Central memory CD8-positive, alpha-beta T cell (primary cell): Measurements from ENCODE around the gene STIL.
A peak's percentile ranks its signal among the peaks of the same experiment; 100 is the strongest.
"Not testable (repeated sequence)": the region's sequence is repeated elsewhere in the genome, so short reads cannot be mapped to it uniquely, and the experiment has no call there.

Experiments
- ATAC-seq: fragments of 150-1000 bp; cut with Tn5 transposase; replicated peaks from 2 replicates; pipeline ENCODE4 v1.10.0; 2022; ENCODE audit warnings: mild to moderate bottlenecking, moderate FRiP score, moderate number of reproducible peaks; ENCODE audit not compliant: poor library complexity, severe bottlenecking; ENCODE audit errors: extremely low read depth
- DNase-seq, 2 donors: peaks; one replicate each; pipeline ENCODE4 v3.0.0; 2021; ENCODE audit warnings: low spot score in 2 of 2
- H3K27ac Mint-ChIP-seq: one replicate; pipeline ENCODE4 v1.8.0; 2022; ENCODE audit warnings: low read depth, mild to moderate bottlenecking, moderate library complexity, mixed read lengths
- H3K27me3 Mint-ChIP-seq: one replicate; pipeline ENCODE4 v1.8.0; 2022; ENCODE audit warnings: mixed read lengths
- H3K36me3 Mint-ChIP-seq: one replicate; pipeline ENCODE4 v1.8.0; 2022; ENCODE audit warnings: mild to moderate bottlenecking, moderate library complexity, mixed read lengths; ENCODE audit not compliant: insufficient read depth
- H3K4me1 Mint-ChIP-seq: one replicate; pipeline ENCODE4 v1.8.0; 2022; ENCODE audit warnings: mixed read lengths
- H3K4me3 Mint-ChIP-seq: one replicate; pipeline ENCODE4 v1.8.0; 2022; ENCODE audit warnings: mild to moderate bottlenecking, moderate library complexity, mixed read lengths
- H3K9me3 Mint-ChIP-seq: one replicate; pipeline ENCODE4 v1.8.0; 2022; ENCODE audit warnings: mixed read lengths

STIL gene

DNA sequence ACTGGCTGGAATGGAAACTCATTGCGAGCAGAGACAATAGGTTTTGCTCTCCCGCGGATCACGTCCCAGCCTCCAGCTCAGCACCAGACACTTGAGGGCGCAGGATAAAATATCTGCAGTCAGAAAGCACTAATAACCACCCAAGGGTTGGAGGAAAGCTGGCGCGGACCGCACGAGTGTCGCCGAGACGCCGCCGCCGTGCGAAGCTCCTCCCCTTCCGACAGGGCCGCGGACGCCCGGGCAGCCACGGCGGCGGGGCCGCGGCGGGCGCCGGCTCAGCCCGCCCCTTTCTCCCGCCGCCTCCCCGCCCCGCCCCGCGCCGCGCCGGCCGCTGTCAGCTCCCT, 19.6 kb upstream of the STIL start, which contains the start of gene CMPK1:
Gene CMPK1, plus strand, starts transcription at position 213 of the 344 bp plus-strand sequence. CDS start 156 bp downstream, outside the sequence.
- Mint-ChIP-seq H3K36me3 (peaks cover 6% of the 10 kb centered on the region), H3K27ac (no peak within 1 kb of the TSS), H3K9me3 (no peaks in the 10 kb centered on the region), H3K27me3 (no peaks in the 10 kb centered on the region), H3K4me1 (peaks cover 25% of the 10 kb centered on the region), H3K4me3 (no peak within 1 kb of the TSS)
- DNase-seq (peak; percentile 48 to 60), ATAC-seq (peak; percentile 77)

- Mint-ChIP-seq H3K36me3 (peaks cover 6% of the 10 kb centered on the region), H3K4me1 (peaks cover 19% of the 10 kb centered on the region), H3K27ac (no peak overlapping the region), H3K9me3 (no peaks in the 10 kb centered on the region), H3K27me3 (no peaks in the 10 kb centered on the region), H3K4me3 (no peak overlapping the region)
- DNase-seq (no peak), ATAC-seq (no peak)
These were observed 19.0 kb upstream of the STIL start for GRCh38 chr1:47332779-47333577.

GRCh38 chr1:47331875-47332274, 17.9 kb upstream of the STIL start:
- ATAC-seq (no peak), DNase-seq (no peak)
- no peaks in the 10 kb centered on the region for H3K9me3 Mint-ChIP-seq
- no peaks in the 10 kb centered on the region for H3K27me3 Mint-ChIP-seq
- no peak overlapping the region for H3K27ac Mint-ChIP-seq
- peaks cover 18% of the 10 kb centered on the region for H3K4me1 Mint-ChIP-seq
- peaks cover 6% of the 10 kb centered on the region for H3K36me3 Mint-ChIP-seq
- peak overlapping the region; percentile 39 for H3K4me3 Mint-ChIP-seq

DNA sequence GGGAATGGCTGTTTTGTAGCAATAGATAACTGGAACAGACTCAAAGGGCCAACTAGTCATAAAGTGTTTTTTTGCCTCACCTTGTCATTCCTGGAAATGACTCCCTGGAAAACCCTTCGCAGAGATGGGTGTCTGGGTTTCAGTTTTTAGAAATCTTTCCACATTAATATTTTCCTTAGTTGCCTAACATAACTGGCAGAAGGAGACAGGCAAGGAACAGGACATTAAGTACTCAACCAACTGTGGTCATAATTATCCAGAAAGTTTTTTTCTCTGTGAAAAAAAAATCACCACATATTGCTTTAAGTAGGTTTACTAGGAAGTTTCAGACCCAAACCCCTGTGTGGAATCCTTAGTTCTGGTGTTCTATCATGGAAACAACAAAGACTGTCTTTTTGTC, 16.3 kb upstream of the STIL start:
- Mint-ChIP-seq H3K27me3 (no peaks in the 10 kb centered on the region), H3K36me3 (peaks cover 4% of the 10 kb centered on the region), H3K27ac (no peak overlapping the region), H3K9me3 (no peaks in the 10 kb centered on the region), H3K4me1 (peaks cover 10% of the 10 kb centered on the region), H3K4me3 (no peak overlapping the region)
- DNase-seq, result no peak
- ATAC-seq, result no peak

DNA sequence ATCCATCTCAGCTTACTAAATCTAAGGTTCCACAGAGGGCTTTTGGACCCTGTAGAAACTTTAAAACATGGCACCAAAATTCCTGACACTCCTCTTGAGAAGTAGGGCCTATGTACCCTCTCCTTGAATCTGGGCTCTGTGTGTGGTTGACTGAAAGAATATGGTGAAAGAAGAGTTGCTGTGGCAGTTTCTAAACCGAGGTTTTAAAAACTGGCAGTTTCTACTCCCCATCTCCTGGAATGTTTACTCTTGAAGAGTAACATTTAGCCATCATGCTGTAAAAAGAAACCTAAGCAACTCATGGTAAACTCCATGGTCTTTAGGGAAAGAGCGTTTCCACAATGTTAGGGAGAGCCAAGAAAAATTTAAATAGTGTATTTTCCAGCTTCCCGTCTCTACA, 15.0 kb upstream of the STIL start:
- ATAC-seq, result no peak
- no peaks in the 10 kb centered on the region for H3K36me3 Mint-ChIP-seq
- no peak for DNase-seq
- H3K27ac Mint-ChIP-seq, result no peak overlapping the region
- H3K4me1 Mint-ChIP-seq, result no peaks in the 10 kb centered on the region
- no peak overlapping the region for H3K4me3 Mint-ChIP-seq
- no peaks in the 10 kb centered on the region for H3K9me3 Mint-ChIP-seq
- no peaks in the 10 kb centered on the region for H3K27me3 Mint-ChIP-seq

GRCh38 chr1:47326271-47326670, 12.3 kb upstream of the STIL start:
- no peak overlapping the region for H3K4me3 Mint-ChIP-seq
- no peak for ATAC-seq
- no peaks in the 10 kb centered on the region for H3K9me3 Mint-ChIP-seq
- no peaks in the 10 kb centered on the region for H3K36me3 Mint-ChIP-seq
- no peak overlapping the region for H3K27ac Mint-ChIP-seq
- no peaks in the 10 kb centered on the region for H3K4me1 Mint-ChIP-seq
- no peaks in the 10 kb centered on the region for H3K27me3 Mint-ChIP-seq
- no peak for DNase-seq

- H3K27ac Mint-ChIP-seq, result no peak overlapping the region
- no peaks in the 10 kb centered on the region for H3K9me3 Mint-ChIP-seq
- DNase-seq (no peak), ATAC-seq (no peak)
- H3K27me3 Mint-ChIP-seq, result no peaks in the 10 kb centered on the region
- no peak overlapping the region for H3K4me3 Mint-ChIP-seq
- no peaks in the 10 kb centered on the region for H3K36me3 Mint-ChIP-seq
- H3K4me1 Mint-ChIP-seq, result no peaks in the 10 kb centered on the region
These were observed 11.6 kb upstream of the STIL start for GRCh38 chr1:47325528-47325927.

DNA sequence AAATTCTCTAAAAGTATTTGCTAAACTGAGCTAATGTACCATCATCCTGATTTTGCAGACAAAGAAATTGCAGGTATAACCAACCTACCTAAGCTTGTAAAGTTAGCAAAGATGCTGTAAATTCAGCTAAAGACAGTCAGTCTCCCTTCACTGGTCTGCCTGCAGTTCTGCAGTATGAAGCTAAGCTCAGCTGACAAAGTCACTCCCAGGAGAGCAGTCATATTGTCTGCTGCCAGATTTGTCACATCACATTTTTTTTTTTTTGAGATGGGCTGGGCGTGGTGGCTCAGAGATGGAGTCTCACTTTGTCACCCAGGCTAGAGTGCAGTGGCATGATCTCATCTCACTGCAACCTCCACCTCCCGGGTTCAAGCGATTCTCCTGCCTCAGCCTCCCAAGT, 10.7 kb upstream of the STIL start:
- no peak for ATAC-seq
- no peak overlapping the region for H3K27ac Mint-ChIP-seq

DNA sequence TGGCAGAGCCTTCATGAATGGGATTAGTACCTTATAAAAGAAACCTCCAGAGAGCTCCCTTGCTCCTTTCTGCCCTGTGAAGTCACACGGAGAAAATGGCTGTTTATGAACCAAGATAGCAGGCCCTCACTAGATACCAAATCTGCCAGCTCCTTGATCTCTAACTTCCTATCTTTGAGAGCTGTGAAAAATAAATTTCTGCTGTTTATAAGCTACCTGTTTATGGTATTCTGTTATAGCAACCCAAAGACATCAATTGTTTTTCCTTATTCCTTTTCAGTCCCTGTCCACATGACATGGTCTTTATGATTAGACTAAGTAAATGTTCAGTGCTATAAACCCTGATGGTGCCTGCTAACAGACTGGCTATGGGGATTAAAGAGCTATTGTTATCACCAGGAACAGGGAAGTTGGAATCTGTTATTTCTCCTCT, 9.7 kb upstream of the STIL start:
- DNase-seq, result no peak

More for the DNA sequence above, 10.7 kb upstream of the STIL start:
- DNase-seq, result no peak
- H3K36me3 Mint-ChIP-seq, result no peaks in the 10 kb centered on the region
- no peak overlapping the region for H3K4me3 Mint-ChIP-seq
- H3K4me1 Mint-ChIP-seq, result no peaks in the 10 kb centered on the region
- no peaks in the 10 kb centered on the region for H3K27me3 Mint-ChIP-seq
- no peaks in the 10 kb centered on the region for H3K9me3 Mint-ChIP-seq

GRCh38 chr1:47319968-47320367, 6.0 kb upstream of the STIL start:
- not testable (repeated sequence) for DNase-seq, H3K4me1 Mint-ChIP-seq, H3K36me3 Mint-ChIP-seq, H3K27ac Mint-ChIP-seq, H3K4me3 Mint-ChIP-seq, H3K27me3 Mint-ChIP-seq, ATAC-seq, H3K9me3 Mint-ChIP-seq

More for the DNA sequence above, 9.7 kb upstream of the STIL start:
- Mint-ChIP-seq H3K4me1 (no peaks in the 10 kb centered on the region), H3K27me3 (no peaks in the 10 kb centered on the region), H3K27ac (no peak overlapping the region), H3K36me3 (no peaks in the 10 kb centered on the region), H3K9me3 (no peaks in the 10 kb centered on the region), H3K4me3 (no peak overlapping the region)
- ATAC-seq, result no peak

DNA sequence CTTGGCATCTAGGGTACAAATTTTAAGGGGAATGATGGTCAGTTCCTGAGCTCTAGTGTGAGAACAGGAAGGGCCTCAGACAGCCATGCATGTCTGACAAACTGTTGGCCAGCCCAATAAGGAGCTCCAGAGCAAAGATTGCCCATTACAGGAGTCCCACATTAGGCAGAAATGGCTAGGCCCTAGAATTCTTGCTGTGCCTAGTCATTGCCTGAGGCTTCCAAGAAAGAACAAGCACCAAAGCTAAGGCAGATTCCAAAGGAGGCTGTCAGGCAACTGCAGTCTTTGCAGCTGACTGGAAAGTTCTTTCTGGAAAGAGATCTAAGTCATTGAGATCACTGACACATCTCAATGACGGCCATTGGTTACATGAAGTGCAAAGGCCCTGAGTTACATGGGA, 3.9 kb upstream of the STIL start:
- H3K4me3 Mint-ChIP-seq, result no peak overlapping the region
- no peaks in the 10 kb centered on the region for H3K27me3 Mint-ChIP-seq
- H3K27ac Mint-ChIP-seq, result no peak overlapping the region
- DNase-seq, result no peak
- peaks cover 13% of the 10 kb centered on the region for H3K4me1 Mint-ChIP-seq
- no peaks in the 10 kb centered on the region for H3K9me3 Mint-ChIP-seq
- H3K36me3 Mint-ChIP-seq, result peaks cover 10% of the 10 kb centered on the region
- no peak for ATAC-seq

DNA sequence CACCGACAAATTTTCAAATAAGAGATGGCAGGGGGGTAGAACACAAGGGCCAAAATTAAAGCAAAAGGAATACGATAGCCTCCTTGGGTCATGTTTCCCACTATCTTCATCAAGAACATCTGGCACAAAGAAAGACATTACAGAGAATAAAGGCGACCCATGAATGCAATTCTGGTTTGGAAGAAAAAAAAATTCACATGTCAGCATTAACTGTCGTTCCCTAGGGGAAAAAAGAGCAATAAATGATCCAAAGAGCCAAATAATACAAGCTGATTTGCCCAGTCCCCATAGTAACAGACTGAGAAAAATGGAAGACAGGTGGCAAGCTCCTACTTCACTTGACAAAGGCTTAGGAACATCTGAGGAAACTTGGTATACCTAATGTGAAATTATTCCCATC, 4.5 kb downstream of the STIL start:
- H3K9me3 Mint-ChIP-seq, result no peaks in the 10 kb centered on the region
- DNase-seq (no peak), ATAC-seq (no peak)
- no peak overlapping the region for H3K27ac Mint-ChIP-seq
- peaks cover 5% of the 10 kb centered on the region for H3K36me3 Mint-ChIP-seq
- peaks cover 22% of the 10 kb centered on the region for H3K4me1 Mint-ChIP-seq
- H3K4me3 Mint-ChIP-seq, result no peak overlapping the region
- H3K27me3 Mint-ChIP-seq, result no peaks in the 10 kb centered on the region

- ATAC-seq, result no peak
- no peak overlapping the region for H3K27ac Mint-ChIP-seq
- no peaks in the 10 kb centered on the region for H3K27me3 Mint-ChIP-seq
- H3K4me3 Mint-ChIP-seq, result no peak overlapping the region
- no peaks in the 10 kb centered on the region for H3K9me3 Mint-ChIP-seq
- peaks cover 5% of the 10 kb centered on the region for H3K36me3 Mint-ChIP-seq
- H3K4me1 Mint-ChIP-seq, result no peaks in the 10 kb centered on the region
- DNase-seq, result no peak
These were observed 11.5 kb downstream of the STIL start for GRCh38 chr1:47302472-47302871.
